ENCODE data around the gene ACCS.

ACCS gene

DNA sequence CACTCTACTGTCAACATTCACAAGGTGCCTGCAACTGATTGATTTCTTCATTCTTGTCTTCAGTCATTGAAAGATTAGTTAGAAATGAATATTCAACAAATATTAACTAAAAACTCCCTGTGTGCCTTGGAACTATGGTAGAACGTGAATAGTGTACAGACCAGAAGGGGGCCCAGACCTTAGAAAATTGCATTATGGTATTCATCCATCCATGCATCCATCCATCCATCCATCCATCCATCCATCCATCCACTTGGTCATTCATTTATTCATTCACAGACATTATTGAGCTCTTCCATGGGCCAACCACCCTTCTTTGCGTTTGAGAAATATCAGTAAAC is 28.4 kb upstream of the ACCS start:
- no peak for DNase-seq (ENCODE audit: low read depth)
- TF ChIP-seq, protein P1, sequence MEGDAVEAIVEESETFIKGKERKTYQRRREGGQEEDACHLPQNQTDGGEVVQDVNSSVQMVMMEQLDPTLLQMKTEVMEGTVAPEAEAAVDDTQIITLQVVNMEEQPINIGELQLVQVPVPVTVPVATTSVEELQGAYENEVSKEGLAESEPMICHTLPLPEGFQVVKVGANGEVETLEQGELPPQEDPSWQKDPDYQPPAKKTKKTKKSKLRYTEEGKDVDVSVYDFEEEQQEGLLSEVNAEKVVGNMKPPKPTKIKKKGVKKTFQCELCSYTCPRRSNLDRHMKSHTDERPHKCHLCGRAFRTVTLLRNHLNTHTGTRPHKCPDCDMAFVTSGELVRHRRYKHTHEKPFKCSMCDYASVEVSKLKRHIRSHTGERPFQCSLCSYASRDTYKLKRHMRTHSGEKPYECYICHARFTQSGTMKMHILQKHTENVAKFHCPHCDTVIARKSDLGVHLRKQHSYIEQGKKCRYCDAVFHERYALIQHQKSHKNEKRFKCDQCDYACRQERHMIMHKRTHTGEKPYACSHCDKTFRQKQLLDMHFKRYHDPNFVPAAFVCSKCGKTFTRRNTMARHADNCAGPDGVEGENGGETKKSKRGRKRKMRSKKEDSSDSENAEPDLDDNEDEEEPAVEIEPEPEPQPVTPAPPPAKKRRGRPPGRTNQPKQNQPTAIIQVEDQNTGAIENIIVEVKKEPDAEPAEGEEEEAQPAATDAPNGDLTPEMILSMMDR (conservative IDR thresholded peaks at IDR 0.05; ENCODE audit: low read depth, low read length) = no peak
- H3K4me3 ChIP-seq (ENCODE audit: low read depth, low read length) = no peak overlapping the region

DNA sequence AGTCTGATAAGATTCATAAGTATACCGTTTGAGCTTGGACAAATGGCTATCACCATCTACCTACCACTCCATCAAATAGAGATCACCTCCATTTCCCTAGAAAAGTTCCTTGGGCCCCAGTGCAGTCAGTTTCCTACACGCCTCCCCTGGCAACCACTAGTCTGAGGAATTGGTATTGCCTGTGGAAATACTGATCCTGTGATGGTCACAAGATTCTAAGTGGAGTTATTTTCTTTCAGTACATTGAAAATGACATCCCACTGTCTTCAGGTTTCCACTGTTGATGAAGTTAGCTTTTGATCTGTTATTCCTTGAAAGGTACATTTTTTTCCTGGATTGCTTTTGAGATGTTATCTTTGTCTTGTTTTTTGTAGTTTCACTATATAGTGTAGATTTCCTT is 22.9 kb upstream of the ACCS start:
- H3K4me3 ChIP-seq (ENCODE audit: low read depth, low read length) = no peak overlapping the region
- DNase-seq (ENCODE audit: low read depth) = no peak
- TF ChIP-seq, protein P1 (conservative IDR thresholded peaks at IDR 0.05; ENCODE audit: low read depth, low read length) = no peak

DNA sequence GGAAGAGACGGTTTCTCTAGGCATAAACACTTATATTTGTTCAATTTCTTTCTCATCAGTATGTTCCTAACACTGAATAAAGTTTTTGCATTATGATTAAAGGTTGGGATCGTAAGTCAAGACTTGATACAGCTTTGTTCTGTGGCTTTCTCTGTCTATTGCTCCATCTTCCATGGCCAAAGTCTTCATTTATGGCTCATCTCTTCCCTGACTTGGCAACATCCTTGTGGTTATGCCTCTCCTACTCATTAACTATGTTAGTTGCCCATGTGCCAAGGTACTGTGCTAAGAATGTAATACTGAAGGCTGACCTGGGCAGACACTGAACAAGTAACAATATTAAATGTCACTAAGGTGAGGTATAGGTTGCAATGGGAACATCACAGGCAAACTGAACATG is 19.9 kb upstream of the ACCS start:
- H3K4me3 ChIP-seq (ENCODE audit: low read depth, low read length) = no peak overlapping the region
- no peak for DNase-seq (ENCODE audit: low read depth)
- TF ChIP-seq, protein P1 (conservative IDR thresholded peaks at IDR 0.05; ENCODE audit: low read depth, low read length) = no peak

GRCh38 chr11:44047298-44047697 is 18.8 kb upstream of the ACCS start:
- DNase-seq (ENCODE audit: low read depth) = no peak
- H3K4me3 ChIP-seq (ENCODE audit: low read depth, low read length) = no peak overlapping the region
- TF ChIP-seq, protein P1 (conservative IDR thresholded peaks at IDR 0.05; ENCODE audit: low read depth, low read length) = no peak

- TF ChIP-seq, protein P1 (conservative IDR thresholded peaks at IDR 0.05; ENCODE audit: low read depth, low read length) = no peak
- no peak within 1 kb of the TSS for H3K4me3 ChIP-seq (ENCODE audit: low read depth, low read length)
- DNase-seq (ENCODE audit: low read depth) = no peak
These were observed 18.1 kb upstream of the ACCS start, which contains the start of gene ACCSL for GRCh38 chr11:44047931-44048431. Gene ACCSL (plus strand): TSS chr11:44047981. CDS start chr11:44048037, 56 bp downstream.

DNA sequence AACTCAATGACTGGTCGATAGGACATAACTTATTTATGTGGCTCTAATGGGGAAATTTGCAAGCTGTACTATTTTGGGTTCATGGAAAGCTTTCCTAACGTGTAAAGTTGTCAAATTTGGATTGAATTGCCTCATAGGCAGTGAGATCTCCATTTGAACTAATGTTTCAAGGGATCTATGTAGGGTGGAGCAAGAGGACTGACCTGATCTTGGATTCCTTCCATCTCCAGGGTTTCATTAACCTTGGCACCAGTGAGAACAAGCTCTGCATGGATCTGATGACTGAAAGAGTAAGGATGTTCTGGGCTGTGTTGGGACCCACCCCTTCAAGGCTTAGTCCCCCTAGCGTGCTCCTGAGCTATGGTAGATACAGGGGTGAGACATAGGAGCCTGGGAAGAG is 16.2 kb upstream of the ACCS start:
- no peak overlapping the region for H3K4me3 ChIP-seq (ENCODE audit: low read depth, low read length)
- DNase-seq (ENCODE audit: low read depth) = no peak
- TF ChIP-seq, protein P1 (conservative IDR thresholded peaks at IDR 0.05; ENCODE audit: low read depth, low read length) = no peak

- no peak overlapping the region for H3K4me3 ChIP-seq (ENCODE audit: low read depth, low read length)
- TF ChIP-seq, protein P1 (conservative IDR thresholded peaks at IDR 0.05; ENCODE audit: low read depth, low read length) = no peak
- DNase-seq (ENCODE audit: low read depth) = no peak
These were observed 14.9 kb upstream of the ACCS start for GRCh38 chr11:44051171-44051570.

Measured in choroid plexus epithelial cell (primary cell).